Measurements from ENCODE around the gene MUC6. TPM values are rescaled to one million over a fixed set of nuclear protein-coding genes. Genes with fewer than 3 reads are reported as not detected.

The MUC6 gene
- total and polyA plus RNA-seq, 2 donors (not counting 3 experiments of a cell fraction or from before 2014, with no cell fraction given), result not detected

DNA sequence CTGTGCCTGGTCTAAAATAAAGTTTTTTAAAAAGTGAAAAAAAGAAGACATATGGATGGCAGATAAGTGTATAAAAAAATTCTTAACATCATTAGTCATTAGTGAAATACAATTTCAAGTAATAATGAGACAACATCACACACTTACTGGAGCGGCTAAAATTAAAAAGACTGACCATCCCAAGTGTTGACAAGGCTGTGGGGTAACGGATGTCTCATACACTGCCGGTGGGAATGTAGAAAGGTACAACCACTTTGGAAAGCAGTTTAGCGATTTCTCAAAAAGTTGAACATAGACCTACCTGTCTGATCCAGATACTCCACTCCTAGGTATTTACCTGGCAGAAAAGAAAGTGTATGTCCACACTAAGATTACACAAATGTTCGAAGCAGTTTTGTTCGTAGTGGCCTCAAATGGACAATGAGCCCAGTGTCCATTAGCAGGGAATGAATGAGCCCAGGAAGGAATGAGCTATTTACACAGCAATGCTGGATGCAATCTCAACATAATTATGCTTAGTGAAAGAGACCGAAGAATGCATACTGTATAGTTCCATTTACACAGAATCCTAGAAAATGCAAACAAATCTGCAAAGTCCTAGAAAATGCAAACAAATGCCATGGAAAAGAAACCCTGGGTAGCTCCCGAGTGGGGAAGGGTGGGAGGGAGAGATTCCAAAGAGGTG lies 31.4 kb upstream of the MUC6 start:
- dilution Hi-C loops (cut with MboI; ENCODE audit: extremely low pct_ligation_motif_present, low sequenced_read_pairs) (no loop called here), intact Hi-C loops (cut with micrococcal nuclease) (no loop called here)
- no peak overlapping the region for H2AFZ ChIP-seq (ENCODE audit: low read depth, low read length)
- no peak overlapping the region for H3K27ac ChIP-seq (ENCODE audit: insufficient read depth, low read depth, low read length)
- peaks cover 3% of the 10 kb centered on the region for H3K4me1 ChIP-seq (ENCODE audit: control insufficient read depth, extremely low read depth, insufficient read depth, low read length)
- ChIA-PET CTCF (no interaction called here), POLR2A (no interaction called here)
- no peaks in the 10 kb centered on the region for H4K20me1 ChIP-seq (replicated peaks; ENCODE audit: control insufficient read depth, extremely low read depth, insufficient read depth, low read length)
- H3K9me1 ChIP-seq (replicated peaks; ENCODE audit: control insufficient read depth, extremely low read depth, insufficient read depth, low read length), result no peaks in the 10 kb centered on the region
- H3K27me3 ChIP-seq (ENCODE audit: control insufficient read depth in 2 of 2, insufficient read depth in 2 of 2, low read length in 2 of 2), result peaks cover 2 to 3% of the 10 kb centered on the region in 2 experiments
- no peaks in the 10 kb centered on the region for H3K79me2 ChIP-seq (ENCODE audit: control insufficient read depth, insufficient read depth, low read length)
- DNase-seq (ENCODE audit: low read depth, low spot score) (no peak), FAIRE-seq (no peak)
- H3K4me2 ChIP-seq (ENCODE audit: insufficient read depth, low read length), result no peak overlapping the region
- H3K9me3 ChIP-seq (replicated peaks; ENCODE audit: control insufficient read depth, insufficient read depth, low read length), result no peaks in the 10 kb centered on the region
- no peak overlapping the region for H3K9ac ChIP-seq (replicated peaks; ENCODE audit: extremely low read depth, insufficient read depth, low read length)
- no peaks in the 10 kb centered on the region for H3K36me3 ChIP-seq (ENCODE audit: control insufficient read depth in 2 of 2, extremely low read depth in 1 of 2, insufficient read depth in 2 of 2, low read length in 2 of 2)
- BruUV-seq (replicated peaks), result no TSS peak
- no peak overlapping the region for H3K4me3 ChIP-seq (replicated peaks in 1 of 3; ENCODE audit: insufficient read depth in 1 of 3, low read depth in 1 of 3, low read length in 3 of 3)
- TF ChIP-seq JUN (IDR thresholded peaks at IDR 0.05; ENCODE audit: borderline replicate concordance, insufficient read depth, insufficient read length, low read depth), result no peak
- TF ChIP-seq, protein P1, sequence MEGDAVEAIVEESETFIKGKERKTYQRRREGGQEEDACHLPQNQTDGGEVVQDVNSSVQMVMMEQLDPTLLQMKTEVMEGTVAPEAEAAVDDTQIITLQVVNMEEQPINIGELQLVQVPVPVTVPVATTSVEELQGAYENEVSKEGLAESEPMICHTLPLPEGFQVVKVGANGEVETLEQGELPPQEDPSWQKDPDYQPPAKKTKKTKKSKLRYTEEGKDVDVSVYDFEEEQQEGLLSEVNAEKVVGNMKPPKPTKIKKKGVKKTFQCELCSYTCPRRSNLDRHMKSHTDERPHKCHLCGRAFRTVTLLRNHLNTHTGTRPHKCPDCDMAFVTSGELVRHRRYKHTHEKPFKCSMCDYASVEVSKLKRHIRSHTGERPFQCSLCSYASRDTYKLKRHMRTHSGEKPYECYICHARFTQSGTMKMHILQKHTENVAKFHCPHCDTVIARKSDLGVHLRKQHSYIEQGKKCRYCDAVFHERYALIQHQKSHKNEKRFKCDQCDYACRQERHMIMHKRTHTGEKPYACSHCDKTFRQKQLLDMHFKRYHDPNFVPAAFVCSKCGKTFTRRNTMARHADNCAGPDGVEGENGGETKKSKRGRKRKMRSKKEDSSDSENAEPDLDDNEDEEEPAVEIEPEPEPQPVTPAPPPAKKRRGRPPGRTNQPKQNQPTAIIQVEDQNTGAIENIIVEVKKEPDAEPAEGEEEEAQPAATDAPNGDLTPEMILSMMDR (IDR thresholded peaks at IDR 0.05; ENCODE audit: extremely low read depth in 1 of 2, insufficient read depth in 1 of 2, low read depth in 1 of 2, low read length in 2 of 2), result no peak
- TF ChIP-seq GATA2 (IDR thresholded peaks at IDR 0.05; ENCODE audit: insufficient read depth, insufficient read length, low read depth, low read length), result no peak
- TF ChIP-seq POLR2A (IDR thresholded peaks at IDR 0.05; ENCODE audit: low read depth, low read length), result no peak
- no peak for TF ChIP-seq FOS (IDR thresholded peaks at IDR 0.05; ENCODE audit: borderline replicate concordance, insufficient read depth, low read length)
- no peak for TF ChIP-seq MAX (IDR thresholded peaks at IDR 0.05; ENCODE audit: insufficient read depth, insufficient read length)
- no peak for TF ChIP-seq POLR2AphosphoS5 (IDR thresholded peaks at IDR 0.05; ENCODE audit: insufficient read depth, low read depth, low read length)
- no peak for TF ChIP-seq MYC (IDR thresholded peaks at IDR 0.05; ENCODE audit: low read depth, low read length)
- TF ChIP-seq EZH2 (IDR thresholded peaks at IDR 0.05; ENCODE audit: borderline replicate concordance, low read depth, low read length, severe bottlenecking), result no peak
